HG03439 (cell line): ENCODE data around the gene PCDH7.

Source experiments
- ATAC-seq: cut with Tn5 transposase; IDR thresholded peaks from one replicate; pipeline ENCODE4 v1.9.1; 2021; ENCODE audit warnings: mild to moderate bottlenecking, moderate library complexity; ENCODE audit not compliant: unreplicated experiment

PCDH7 gene

GRCh38 chr4:30720021-30720660, at the start of gene PCDH7:
Gene PCDH7, plus strand, starts transcription at chr4:30720369. Its CDS starts 1,054 bp downstream, at chr4:30721423.
- ATAC-seq: no peak

GRCh38 chr4:30671926-30672448, 48.2 kb upstream of the PCDH7 start:
- ATAC-seq: no peak

- ATAC-seq: no peak
Observed at GRCh38 chr4:30696191-30696590, 24.0 kb upstream of the PCDH7 start.

- no peak for ATAC-seq
Observed at GRCh38 chr4:30714408-30715031, 5.6 kb upstream of the PCDH7 start.

- no peak for ATAC-seq
Observed at GRCh38 chr4:30716158-30716557, 4.0 kb upstream of the PCDH7 start.

GRCh38 chr4:30716681-30717207, 3.4 kb upstream of the PCDH7 start:
- no peak for ATAC-seq

- ATAC-seq: no peak
Observed at GRCh38 chr4:30717208-30718020, 2.8 kb upstream of the PCDH7 start.

GRCh38 chr4:30718021-30718542, 2.1 kb upstream of the PCDH7 start:
- ATAC-seq: no peak

GRCh38 chr4:30718641-30719453, 1.3 kb upstream of the PCDH7 start:
- ATAC-seq: no peak

GRCh38 chr4:30719454-30720020, 632 bp upstream of the PCDH7 start:
- ATAC-seq: no peak

- ATAC-seq: no peak
Observed at GRCh38 chr4:30720661-30721184, 554 bp downstream of the PCDH7 start.

GRCh38 chr4:30721185-30722091, 1.3 kb downstream of the PCDH7 start:
- ATAC-seq: no peak

- ATAC-seq: no peak
Observed at GRCh38 chr4:30722092-30722358, 1.9 kb downstream of the PCDH7 start.

- ATAC-seq: no peak
Observed at GRCh38 chr4:30722359-30723200, 2.4 kb downstream of the PCDH7 start.

GRCh38 chr4:30723201-30723955, 3.2 kb downstream of the PCDH7 start:
- no peak for ATAC-seq

- ATAC-seq: no peak
Observed at GRCh38 chr4:30724247-30724646, 4.1 kb downstream of the PCDH7 start.

- no peak for ATAC-seq
Observed at GRCh38 chr4:30725562-30725961, 5.4 kb downstream of the PCDH7 start.
